Measurements from ENCODE around the gene RHBDD3.

RHBDD3 gene

DNA sequence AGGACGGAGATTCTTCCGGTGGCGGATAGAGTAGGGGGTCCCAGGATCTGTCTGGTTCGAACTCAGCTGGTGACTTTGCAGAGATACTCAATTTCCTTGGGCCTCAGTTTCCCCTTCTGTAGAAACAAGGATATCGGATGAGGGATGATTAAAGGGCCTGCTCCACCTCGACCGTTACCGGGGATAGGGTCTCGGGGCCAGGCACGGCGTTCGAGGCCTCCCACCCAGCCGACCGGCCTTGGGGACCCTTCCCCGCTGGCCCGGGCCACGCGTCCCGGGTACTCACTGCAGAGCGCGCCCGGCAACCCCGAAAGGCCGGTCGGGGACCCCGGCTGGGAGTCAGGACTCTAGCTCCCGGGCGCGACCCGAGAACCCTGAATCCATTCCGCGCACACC is 321 bp downstream of the RHBDD3 start:
- ATAC-seq (ENCODE audit: low read depth) (no peak), DNase-seq (ENCODE audit: low spot score) (no peak)
- Histone ChIP-seq H3K27ac (ENCODE audit: poor library complexity, severe bottlenecking) (peak overlapping the region; percentile 84), H3K4me1 (ENCODE audit: insufficient read depth, poor library complexity, severe bottlenecking) (peaks cover 20% of the 10 kb centered on the region), H3K9me3 (ENCODE audit: severe bottlenecking) (no peaks in the 10 kb centered on the region), H3K36me3 (ENCODE audit: low read depth) (peaks cover 58% of the 10 kb centered on the region), H3K27me3 (ENCODE audit: insufficient read depth, poor library complexity, severe bottlenecking) (no peaks in the 10 kb centered on the region), H3K4me3 (ENCODE audit: severe bottlenecking) (peak overlapping the region; percentile 93)
- TF ChIP-seq, protein P1, sequence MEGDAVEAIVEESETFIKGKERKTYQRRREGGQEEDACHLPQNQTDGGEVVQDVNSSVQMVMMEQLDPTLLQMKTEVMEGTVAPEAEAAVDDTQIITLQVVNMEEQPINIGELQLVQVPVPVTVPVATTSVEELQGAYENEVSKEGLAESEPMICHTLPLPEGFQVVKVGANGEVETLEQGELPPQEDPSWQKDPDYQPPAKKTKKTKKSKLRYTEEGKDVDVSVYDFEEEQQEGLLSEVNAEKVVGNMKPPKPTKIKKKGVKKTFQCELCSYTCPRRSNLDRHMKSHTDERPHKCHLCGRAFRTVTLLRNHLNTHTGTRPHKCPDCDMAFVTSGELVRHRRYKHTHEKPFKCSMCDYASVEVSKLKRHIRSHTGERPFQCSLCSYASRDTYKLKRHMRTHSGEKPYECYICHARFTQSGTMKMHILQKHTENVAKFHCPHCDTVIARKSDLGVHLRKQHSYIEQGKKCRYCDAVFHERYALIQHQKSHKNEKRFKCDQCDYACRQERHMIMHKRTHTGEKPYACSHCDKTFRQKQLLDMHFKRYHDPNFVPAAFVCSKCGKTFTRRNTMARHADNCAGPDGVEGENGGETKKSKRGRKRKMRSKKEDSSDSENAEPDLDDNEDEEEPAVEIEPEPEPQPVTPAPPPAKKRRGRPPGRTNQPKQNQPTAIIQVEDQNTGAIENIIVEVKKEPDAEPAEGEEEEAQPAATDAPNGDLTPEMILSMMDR (IDR thresholded peaks at IDR 0.05; ENCODE audit: poor library complexity, severe bottlenecking) = no peak

DNA sequence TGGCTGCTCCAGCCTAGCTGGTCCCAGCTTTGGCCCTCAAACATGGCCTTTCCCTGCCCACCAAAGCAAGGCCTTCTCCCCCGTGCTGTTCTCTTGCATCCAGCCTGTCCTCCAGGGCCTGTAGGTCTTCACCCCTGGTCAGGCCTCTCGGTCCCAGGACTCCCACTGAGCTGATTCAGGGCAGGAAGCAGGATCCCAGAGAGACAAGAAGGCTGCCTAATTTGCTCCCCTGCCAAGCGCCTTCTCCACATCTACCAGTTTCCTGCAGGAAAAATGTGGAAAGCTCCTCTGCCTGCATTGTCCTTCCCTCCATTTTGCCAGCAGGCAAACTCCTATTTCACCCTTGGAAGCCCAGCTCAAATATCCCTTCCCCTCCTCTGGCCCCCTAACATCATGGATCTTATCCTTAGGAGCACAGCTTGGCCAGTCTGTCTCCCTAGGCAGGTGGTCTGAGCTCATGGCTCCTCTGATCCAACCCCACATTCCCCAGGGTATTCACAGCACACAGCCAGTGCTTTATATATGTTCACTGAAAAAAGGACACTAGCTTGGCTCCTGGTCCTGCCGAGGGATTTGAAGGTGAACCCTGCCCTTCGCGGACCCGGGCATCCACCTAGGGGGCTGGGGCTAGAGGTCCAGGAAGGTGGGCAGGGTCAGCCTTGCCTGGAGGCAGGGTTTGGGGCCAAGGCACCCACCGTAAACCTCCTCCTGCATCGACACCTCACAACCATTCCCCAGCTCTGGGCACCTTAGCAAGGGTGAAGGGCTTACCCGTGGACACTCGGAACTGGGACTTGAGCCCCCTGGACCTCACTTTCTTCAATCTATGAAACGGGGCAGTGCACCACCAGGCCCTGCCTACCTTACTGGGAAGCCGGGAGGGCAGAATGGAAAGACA is 968 bp downstream of the RHBDD3 start:
- Histone ChIP-seq H3K27me3 (ENCODE audit: insufficient read depth, poor library complexity, severe bottlenecking) (no peaks in the 10 kb centered on the region), H3K9me3 (ENCODE audit: severe bottlenecking) (no peaks in the 10 kb centered on the region), H3K36me3 (ENCODE audit: low read depth) (peaks cover 52% of the 10 kb centered on the region), H3K4me3 (ENCODE audit: severe bottlenecking) (peak overlapping the region; percentile 93), H3K27ac (ENCODE audit: poor library complexity, severe bottlenecking) (peak overlapping the region; percentile 84), H3K4me1 (ENCODE audit: insufficient read depth, poor library complexity, severe bottlenecking) (peaks cover 20% of the 10 kb centered on the region)
- TF ChIP-seq, protein P1 (IDR thresholded peaks at IDR 0.05; ENCODE audit: poor library complexity, severe bottlenecking) = no peak
- ATAC-seq (ENCODE audit: low read depth) (no peak), DNase-seq (ENCODE audit: low spot score) (no peak)

DNA sequence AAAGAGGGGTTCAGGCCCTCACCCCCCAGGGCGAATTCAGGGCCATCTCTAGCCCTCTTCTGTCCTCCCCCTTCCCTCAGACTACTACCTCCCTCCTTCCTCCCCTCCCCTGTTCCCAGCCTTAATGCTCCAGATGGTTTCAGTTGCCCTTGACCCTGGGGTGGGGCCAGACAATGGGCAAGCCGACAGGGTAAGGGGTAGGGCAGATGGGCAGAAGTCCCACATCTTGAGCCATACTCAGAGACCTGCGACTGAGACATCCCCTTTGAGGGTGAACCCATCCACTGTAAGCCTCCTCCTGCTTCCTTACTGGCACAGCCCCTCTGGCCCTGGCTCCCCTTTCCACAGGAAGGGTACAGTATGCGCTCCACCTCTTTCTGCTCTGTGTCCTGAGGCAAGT is 1.9 kb downstream of the RHBDD3 start:
- Histone ChIP-seq H3K4me1 (ENCODE audit: insufficient read depth, poor library complexity, severe bottlenecking) (peaks cover 13% of the 10 kb centered on the region), H3K27me3 (ENCODE audit: insufficient read depth, poor library complexity, severe bottlenecking) (no peaks in the 10 kb centered on the region), H3K4me3 (ENCODE audit: severe bottlenecking) (no peak overlapping the region), H3K36me3 (ENCODE audit: low read depth) (peaks cover 43% of the 10 kb centered on the region), H3K27ac (ENCODE audit: poor library complexity, severe bottlenecking) (no peak overlapping the region), H3K9me3 (ENCODE audit: severe bottlenecking) (no peaks in the 10 kb centered on the region)
- ATAC-seq (ENCODE audit: low read depth) (no peak), DNase-seq (ENCODE audit: low spot score) (no peak)
- TF ChIP-seq, protein P1 (IDR thresholded peaks at IDR 0.05; ENCODE audit: poor library complexity, severe bottlenecking) = no peak

DNA sequence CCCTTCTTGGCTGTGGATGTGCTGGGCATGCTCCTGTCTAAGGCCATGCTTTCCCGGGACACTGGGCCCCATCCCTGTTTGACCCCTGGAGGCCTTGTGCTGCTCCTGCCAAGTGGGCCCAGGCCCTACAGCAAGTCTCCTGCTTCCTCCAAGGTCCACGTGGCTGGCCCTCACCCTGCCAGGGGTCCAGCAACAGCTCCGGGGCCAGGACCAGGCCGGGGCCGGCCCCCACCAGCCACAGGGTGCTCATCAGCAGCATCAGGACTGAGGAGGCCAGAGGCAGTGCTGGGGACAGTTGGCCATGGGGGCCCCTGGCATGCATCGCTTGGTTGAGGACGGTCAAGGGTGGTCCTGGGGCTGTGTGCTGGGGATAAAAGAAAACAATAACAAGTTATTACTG is 2.5 kb downstream of the RHBDD3 start:
- ATAC-seq (ENCODE audit: low read depth) (no peak), DNase-seq (ENCODE audit: low spot score) (no peak)
- Histone ChIP-seq H3K4me1 (ENCODE audit: insufficient read depth, poor library complexity, severe bottlenecking) (peaks cover 7% of the 10 kb centered on the region), H3K4me3 (ENCODE audit: severe bottlenecking) (no peak overlapping the region), H3K36me3 (ENCODE audit: low read depth) (peaks cover 37% of the 10 kb centered on the region), H3K9me3 (ENCODE audit: severe bottlenecking) (no peaks in the 10 kb centered on the region), H3K27ac (ENCODE audit: poor library complexity, severe bottlenecking) (no peak overlapping the region), H3K27me3 (ENCODE audit: insufficient read depth, poor library complexity, severe bottlenecking) (no peaks in the 10 kb centered on the region)
- TF ChIP-seq, protein P1 (IDR thresholded peaks at IDR 0.05; ENCODE audit: poor library complexity, severe bottlenecking) = no peak

DNA sequence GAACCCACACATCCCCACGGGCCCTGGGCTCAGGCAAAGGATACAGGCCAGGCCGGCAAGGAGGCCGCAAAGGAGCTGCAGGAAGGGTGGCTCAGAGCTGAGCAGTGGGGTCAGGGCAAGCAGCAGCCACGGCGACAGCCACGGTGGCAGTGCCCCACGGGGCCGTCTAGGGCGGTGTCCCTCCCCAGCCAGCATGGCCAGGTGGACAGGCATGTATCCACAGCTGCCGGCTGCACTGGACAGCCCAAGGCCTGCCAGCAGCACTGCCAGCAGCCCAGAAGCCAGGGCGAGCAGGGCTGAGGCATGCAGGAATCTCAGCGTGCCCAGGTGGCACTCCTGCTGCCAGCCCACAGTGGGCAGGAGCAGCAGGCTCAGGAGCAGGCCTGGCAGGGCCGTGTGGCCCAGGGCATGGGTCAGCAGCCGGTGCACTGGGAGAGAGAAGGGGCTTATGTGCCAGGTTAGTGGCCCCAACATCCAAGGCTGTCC is 3.9 kb downstream of the RHBDD3 start:
- ATAC-seq (ENCODE audit: low read depth) (no peak), DNase-seq (ENCODE audit: low spot score) (no peak)
- peaks cover 22% of the 10 kb centered on the region for H3K36me3 ChIP-seq (ENCODE audit: low read depth)
- TF ChIP-seq, protein P1 (IDR thresholded peaks at IDR 0.05; ENCODE audit: poor library complexity, severe bottlenecking) = no peak
- H3K4me1 ChIP-seq (ENCODE audit: insufficient read depth, poor library complexity, severe bottlenecking) = peaks cover 3% of the 10 kb centered on the region
- H3K27ac ChIP-seq (ENCODE audit: poor library complexity, severe bottlenecking) = no peak overlapping the region
- H3K27me3 ChIP-seq (ENCODE audit: insufficient read depth, poor library complexity, severe bottlenecking) = no peaks in the 10 kb centered on the region
- H3K9me3 ChIP-seq (ENCODE audit: severe bottlenecking) = no peaks in the 10 kb centered on the region
- H3K4me3 ChIP-seq (ENCODE audit: severe bottlenecking) = no peak overlapping the region
